HG02981 (cell line): ENCODE results near the gene SLCO2B1.
"Not testable (repeated sequence)": the region's sequence is repeated elsewhere in the genome, so short reads cannot be mapped to it uniquely, and the experiment has no call there.

ENCODE experiments used
- ATAC-seq: cut with Tn5 transposase; IDR thresholded peaks from one replicate; pipeline ENCODE4 v1.9.1; 2021; ENCODE audit warnings: mild to moderate bottlenecking, moderate library complexity; ENCODE audit not compliant: unreplicated experiment

Gene SLCO2B1, protein sequence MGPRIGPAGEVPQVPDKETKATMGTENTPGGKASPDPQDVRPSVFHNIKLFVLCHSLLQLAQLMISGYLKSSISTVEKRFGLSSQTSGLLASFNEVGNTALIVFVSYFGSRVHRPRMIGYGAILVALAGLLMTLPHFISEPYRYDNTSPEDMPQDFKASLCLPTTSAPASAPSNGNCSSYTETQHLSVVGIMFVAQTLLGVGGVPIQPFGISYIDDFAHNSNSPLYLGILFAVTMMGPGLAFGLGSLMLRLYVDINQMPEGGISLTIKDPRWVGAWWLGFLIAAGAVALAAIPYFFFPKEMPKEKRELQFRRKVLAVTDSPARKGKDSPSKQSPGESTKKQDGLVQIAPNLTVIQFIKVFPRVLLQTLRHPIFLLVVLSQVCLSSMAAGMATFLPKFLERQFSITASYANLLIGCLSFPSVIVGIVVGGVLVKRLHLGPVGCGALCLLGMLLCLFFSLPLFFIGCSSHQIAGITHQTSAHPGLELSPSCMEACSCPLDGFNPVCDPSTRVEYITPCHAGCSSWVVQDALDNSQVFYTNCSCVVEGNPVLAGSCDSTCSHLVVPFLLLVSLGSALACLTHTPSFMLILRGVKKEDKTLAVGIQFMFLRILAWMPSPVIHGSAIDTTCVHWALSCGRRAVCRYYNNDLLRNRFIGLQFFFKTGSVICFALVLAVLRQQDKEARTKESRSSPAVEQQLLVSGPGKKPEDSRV

DNA sequence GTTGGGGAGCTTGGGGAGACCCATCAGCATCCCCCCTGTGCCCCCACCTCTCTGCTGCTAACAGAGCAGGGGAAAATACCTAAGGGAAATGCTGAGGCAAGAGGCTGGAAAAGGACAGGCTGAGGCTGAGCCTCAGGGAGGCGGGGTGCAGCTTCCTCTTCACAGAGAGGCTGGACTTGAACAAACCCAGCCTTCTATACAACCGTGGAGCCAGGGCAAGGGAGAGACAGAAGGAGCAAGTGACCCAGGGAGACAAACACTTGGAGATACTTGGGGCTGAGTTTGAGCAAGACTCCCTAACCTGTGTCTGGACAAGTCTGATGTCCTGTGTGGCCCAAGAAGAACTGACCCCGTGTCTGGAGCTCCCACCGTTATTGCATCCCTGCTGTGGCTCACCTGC is at the start of gene SLCO2B1:
Gene SLCO2B1, plus strand, starts transcription at position 229 of the 400 bp plus-strand sequence. CDS start 275 bp downstream, outside the sequence.
- no peak for ATAC-seq

DNA sequence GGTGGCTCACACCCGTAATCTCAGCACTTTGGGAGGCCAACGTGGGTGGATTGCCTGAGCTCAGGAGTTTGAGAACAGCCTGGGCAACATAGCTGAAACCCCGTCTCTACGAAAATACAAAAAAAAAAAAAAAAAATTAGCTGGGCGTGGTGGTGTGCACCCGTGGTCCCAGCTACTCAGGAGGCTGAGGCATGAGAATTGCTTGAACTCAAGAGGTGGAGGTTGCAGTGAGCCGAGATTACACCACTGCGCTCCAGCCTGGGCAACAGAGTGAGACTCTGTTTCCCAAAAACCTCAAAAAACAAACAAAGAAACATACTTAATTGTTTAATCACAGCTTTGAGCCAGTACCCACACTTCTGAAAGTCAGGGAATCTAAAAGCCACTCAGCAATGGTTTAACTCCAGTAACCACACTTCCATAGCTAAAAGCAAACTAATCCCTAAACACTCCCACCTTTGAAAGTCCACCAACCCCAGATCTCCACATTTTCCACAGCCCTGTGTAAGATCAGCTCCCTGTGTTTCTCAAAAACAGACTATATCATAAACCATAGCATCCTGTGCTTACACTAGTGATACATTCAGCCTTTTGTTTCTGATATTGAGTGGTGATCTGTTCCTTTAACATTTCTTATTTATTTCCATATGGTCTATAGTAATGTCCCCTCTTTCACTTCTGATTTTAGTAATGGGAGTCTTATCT is 49.3 kb upstream of the SLCO2B1 start:
- ATAC-seq = no peak

DNA sequence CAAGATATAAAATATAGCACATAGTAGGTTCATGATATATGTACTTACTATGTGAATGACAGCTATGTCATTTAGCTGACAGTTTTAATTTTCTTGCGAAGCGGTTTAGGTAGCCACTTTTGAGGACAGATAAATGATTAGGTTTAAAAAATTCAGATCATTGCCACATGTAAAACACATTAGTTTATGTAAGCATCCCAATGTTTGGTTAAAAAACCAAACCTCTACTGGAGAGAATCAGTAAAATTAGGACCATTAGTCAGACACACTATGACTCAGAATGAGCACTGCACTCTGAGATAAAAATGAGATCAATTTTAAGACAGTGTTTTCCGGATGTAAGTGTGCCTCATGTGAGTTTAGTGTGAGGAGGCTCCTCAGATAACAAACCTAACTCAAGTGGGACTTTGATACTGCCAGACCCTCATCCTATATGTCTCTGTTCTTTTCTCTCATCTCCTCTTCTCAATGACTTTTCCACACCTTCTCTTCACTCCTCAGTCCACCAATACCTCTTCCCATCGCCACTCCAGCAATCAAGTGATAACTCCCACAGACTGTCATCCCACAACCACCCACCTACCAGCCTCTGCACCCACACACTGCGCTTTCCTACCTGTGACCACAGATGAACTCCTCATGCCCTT is 47.4 kb upstream of the SLCO2B1 start:
- no peak for ATAC-seq

DNA sequence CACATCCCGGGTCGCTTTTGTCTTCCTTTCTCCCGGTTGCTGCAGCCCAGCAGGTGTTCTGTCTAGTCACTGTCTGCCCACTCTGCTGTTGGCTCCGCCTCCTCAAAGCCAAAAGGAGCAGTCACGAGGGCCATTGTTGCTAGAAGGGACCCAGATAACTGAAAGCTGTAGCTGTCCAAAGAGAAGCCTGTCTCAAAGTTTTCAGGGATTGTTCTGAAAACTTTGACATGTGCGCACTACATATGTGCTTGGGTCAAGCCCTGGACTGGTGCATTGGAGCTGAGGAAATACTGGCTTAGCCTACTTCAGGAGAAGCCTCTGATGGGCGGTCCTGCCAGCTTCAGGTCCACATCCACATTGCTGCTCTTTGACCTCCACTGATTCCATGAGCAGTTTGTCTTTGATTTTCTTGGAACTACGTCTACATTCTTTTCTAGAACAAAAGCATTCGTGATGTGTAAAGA is 45.4 kb upstream of the SLCO2B1 start:
- ATAC-seq = no peak

DNA sequence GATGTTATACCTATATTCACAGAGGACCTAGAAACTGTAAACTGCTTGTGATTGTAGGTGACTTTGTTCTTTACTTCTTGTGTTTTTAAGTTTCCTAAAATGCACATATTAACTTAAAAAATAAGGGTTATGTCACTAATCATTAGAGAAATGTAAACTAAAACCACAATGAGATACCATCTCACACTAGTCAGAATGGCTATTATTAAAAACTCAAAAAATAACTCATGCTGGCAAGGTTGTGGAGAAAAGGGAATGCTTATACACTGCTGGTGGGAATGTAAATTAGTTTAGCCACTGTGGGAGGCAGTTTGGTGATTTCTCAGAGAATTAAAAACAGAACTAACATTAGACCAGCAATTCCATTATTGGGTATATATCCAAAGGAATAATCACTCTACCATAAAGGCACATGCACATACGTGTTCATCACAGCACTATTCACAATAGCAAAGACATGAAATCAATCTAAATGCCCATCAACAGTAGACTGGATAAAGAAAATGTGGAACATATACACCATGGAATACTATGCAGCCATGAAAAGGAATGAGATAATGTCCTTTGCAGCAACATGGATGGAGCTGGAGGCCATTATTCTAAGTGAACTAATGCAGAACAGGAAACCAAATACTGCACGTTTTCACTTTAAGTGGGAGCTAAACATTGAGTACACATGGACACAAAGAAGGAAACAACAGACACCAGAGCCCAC is 44.8 kb upstream of the SLCO2B1 start:
- ATAC-seq = not testable (repeated sequence)

DNA sequence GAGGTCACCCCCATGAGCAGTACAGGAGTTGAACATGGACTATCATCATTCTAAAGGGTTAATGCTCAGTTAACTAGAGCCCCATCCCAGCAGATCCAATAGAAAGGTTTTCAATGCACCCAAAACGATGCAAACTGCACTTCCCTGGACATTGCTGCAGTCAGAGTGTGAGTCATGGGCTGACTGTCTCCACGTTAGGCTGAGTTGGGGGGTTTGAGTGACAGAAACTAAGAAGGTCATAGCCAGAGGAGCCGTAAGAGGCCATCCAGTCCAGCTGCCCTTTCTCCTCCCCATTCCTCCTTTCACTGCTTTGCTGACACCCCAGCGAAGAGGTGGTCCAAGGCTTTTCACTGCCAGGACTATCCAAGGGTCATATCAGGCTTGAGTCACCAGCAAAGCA is 43.7 kb upstream of the SLCO2B1 start:
- ATAC-seq = no peak

DNA sequence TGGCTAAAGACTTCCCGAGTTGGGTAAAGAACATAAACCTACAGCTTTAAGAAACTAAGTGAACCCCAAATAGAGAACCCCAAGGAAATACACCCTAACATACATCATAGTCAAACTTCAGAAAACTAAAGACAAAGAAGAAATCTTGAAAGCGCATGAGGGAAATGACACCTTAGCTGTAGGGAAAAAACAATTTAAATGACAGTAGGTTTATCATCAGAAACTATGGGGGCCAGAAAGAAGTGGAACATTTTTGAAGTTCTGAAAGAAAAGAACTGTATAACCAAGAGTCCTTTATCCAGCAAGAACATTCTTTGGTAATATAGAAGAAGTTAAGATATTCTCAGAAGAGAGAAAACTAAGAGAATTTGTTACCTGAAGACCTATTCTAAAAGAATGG is 38.7 kb upstream of the SLCO2B1 start:
- ATAC-seq = no peak

DNA sequence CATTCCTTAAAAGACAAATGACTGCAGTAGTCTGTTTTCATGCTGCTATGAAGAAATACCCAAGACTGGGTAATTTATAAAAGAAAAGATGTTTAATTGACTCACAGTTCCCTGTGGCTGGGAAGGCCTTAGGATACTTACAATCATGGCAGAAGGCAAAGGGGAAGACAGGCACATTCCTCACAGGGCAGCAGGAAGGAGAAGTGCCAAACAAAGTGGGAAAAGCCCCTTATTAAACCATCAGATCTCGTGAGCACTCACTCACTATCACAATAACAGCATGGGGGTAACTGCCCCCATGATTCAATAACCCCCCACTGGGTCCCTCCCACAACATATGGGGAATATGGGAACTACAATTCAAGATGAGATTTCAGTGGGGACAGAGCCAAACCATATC is 37.9 kb upstream of the SLCO2B1 start:
- ATAC-seq = no peak

DNA sequence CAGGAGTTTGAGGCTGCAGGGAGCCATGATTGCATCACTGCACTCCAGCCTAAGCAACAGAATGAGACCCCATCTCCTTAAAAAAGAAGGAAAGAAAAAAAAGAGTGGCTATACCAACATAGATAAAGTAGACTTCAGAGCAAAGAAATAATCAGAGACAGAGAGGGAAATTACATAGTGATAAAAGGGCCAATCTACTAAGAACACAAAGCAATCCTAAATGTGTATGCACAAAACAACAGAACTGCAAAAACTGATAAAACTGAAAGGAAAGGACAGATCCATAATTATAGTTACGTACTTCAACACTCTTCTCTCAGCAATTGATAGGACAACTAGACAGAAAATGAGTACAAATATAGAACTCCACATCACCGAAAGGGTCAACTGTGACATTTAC is 36.4 kb upstream of the SLCO2B1 start:
- ATAC-seq = no peak

DNA sequence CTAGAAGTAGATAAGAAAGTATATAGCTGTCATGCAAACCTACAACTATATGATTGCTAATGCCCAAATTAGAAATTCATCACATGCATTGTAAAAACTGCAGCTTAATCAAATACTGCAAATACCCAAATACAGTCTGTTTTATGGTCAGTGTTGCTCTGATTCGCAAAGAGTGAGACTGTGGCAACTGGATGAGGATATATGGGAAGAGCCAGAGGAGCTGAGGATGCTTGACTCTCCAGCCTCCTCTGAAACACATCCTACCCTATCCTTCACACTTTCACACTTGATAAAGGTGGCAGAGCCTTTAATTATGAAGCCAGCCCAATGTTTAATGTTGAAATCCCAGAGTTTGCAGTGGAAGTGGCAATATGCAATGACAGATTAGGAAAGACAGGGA is 32.3 kb upstream of the SLCO2B1 start:
- no peak for ATAC-seq

DNA sequence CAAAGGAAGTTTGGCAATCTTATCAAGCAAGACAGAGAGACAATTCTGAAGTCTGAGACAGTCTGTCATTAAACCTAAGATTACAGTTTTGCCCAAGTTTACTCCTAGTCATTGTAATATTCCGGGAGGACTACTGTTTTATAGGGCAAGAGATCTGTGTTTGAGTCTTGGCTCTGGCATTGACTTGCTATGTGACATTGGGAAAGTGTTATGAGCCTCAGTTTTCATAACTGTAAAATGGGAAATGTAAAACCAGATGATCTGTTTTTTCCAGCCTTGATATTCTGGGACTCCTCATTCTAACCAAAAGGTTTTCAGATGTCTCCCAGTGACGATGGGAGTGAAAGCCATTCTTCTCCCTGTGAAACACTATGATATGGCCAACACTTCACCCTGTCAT is 24.3 kb upstream of the SLCO2B1 start:
- no peak for ATAC-seq

DNA sequence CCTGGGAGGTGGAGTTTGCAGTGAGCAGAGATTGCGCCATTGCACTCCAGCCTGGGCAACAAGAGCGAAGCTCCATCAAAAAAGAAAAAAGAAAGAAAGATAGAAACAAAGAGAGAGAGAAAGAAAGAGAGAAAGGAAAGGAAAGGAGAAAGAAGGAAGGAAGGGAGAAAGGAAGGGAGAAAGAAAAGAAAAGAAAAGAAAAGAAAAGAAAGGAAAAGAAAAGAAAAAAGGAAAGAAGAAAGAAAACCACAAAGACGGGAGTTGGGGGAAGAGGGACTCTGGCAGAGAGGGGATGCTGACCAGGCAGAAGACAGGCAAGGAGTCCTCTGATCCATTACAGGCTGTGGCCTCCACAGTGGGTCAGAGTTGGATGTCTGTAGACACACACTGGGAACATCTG is 18.8 kb upstream of the SLCO2B1 start:
- ATAC-seq = no peak

DNA sequence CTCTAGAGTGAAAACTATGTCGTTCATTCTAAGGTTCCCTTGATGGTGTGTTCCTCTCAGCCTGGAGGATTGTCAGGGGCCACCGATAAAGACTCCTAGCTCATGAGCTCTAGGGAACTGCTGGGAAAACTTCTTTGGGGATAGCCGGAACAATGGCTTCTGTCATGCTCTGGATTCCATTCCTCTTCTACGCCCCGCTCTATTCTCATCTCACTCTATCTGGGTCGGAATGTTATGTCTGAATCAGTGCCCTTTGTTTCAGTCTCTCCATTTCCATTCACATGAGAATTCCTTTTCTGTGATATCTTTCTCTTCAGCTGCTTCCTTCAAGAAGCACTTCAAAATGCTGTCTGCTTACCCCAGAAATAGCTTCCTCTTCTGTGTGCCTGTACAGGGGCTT is 16.9 kb upstream of the SLCO2B1 start:
- no peak for ATAC-seq

DNA sequence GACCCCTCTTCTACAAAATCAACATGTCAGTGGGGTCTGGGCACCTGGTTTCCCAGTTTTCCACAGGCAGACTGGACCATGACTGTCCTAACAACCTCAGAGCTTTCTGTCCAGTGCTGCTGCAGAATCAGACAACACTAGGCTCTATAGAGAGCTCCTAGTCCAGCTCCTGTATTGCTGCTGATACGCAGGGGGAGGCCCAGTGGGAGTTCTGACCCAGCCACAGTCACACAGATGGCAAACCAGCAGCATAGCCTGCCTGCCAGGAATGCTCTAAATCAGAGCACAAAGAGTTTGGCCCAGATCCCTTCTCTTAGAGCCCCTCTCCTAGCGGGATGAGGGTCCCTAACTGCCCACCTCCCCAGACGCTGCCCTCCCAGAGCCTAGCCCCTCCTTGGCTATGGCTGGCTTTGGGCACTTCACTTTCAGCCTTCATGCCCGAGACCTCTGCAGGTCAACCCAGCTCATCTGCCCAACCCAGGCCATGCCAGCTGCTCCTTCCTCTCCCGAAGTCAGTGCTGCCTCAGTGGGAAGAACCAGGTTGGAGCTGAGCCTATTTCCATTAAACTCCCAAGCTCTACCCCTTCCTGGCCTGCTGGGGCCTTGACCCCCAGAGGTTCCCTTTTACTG is 15.8 kb upstream of the SLCO2B1 start:
- no peak for ATAC-seq

DNA sequence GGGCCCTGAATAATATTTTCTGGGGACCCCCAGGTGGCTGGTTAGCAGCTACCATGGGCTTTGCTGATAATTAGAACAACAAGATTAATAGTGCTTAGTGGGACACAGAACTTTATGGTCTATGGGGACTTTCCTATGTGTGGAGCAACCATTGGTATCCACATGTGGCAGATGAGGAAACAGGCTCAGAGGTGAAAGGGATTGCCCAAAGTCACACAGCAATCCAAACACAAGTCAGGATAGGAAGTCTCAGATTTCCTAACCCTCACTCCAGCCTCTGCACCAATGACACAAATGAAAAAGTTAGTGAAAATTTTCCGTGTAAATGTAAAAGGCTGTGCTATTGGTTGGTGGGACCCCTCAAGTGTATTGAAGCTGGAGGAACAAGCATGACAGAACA is 15.3 kb upstream of the SLCO2B1 start:
- ATAC-seq = no peak

DNA sequence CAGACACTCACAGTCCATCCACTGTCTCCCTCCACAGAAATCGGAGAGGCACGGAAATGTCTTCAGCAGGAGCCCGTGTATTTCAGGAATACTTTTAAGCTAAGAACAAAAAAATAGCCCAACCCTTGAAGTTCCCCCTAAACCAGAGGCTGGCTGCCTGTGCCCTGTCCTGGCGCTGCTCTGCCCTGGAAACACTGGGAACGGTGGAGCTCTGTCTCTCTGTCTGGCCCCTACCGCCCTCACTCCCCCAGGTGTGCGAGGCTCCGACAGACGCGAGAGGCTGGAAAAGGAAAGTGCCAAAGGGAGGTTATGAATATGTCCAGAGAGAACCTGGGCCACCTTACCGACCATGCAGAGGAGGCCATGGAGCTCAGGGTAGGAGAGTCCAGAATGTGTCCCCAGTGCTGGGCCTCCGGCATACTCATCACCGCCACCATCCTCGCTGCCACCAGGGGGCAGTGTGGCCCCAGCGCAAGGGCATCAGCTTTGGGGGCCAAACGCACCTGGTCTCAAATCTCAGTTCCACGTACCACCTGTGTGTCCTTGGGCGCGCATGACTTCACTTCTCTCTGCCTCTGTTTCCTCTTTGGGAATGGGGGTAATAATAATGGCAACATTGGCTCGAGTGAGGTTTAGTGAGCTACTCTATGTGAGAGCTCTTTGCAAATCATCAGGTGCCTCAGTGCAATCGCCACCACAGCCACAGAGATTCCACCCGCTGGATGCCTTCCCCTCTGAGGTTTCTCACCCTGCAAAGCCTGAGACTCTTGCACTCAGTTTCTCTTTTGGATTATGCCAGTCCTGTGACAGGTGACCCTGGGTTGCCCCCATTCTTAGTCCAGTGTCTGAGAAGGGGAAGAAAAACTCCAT is 10.4 kb upstream of the SLCO2B1 start:
- ATAC-seq = no peak

DNA sequence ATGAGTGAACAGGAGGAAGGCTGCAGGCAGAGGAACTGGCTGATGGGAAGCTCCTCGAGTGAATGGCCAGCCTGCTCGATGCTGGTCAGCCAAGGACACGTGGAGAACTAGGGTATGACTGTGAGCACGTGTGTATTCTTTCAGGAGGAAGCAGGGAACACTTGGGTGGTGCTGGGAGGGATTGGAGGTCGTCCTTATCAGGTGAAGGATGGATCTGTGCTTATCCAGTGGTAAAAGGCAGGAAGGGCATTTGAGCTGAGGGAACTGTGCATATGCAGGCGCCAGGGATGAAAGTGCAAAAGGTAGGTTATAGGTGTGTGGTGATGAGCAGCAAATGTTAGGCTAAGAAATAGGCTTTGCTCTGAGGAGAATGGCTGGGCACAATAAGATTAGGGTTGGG is 9.7 kb upstream of the SLCO2B1 start:
- no peak for ATAC-seq

DNA sequence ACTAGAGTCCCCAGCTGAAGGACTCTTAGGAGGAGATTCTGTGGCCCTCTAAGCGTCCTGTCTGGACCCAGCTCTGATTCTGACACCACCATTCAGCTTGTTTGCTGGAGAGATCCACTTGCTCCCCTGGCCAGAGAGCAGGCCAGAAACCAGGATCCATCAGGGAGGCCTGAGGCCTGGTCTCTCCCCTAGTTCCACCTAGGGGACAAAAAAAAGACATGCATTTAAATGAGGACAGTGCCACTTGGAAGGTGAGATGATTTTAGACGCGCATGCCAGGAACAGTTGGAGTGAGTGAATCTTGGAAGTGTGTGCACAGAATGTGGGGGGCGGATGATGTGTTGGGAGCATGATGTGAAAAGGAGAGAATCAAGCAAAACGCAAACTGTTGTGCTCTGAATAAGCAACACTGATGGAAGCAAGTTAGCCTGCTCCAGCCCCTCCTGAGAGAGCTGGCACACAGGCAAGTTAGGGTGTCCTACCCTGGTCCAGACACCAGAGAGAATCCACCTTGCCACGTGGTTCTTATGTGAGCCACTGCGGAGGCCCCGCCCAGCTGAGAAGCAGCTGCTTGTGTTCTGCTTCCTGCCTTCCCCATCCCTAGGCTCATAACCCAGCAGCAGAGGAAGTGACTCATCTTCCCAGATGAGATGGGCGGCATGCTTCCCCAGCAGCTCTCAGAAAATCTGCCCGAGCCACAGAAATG is 8.0 kb upstream of the SLCO2B1 start:
- peak; percentile 69 for ATAC-seq

DNA sequence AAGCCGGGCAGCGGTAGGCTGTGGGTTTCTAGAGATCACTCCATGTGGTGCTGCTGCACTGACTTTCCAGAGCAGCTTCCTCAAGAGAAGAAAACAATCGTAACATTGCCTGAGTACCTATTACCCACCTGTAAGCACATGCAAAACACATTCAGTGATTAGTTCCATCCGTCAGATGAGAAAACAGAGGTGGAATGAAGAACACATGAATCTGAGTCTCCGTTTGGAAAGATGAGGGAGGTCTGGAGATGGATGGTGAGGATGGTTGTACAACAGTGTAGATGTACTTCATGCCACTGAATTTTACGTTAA is 7.5 kb upstream of the SLCO2B1 start:
- no peak for ATAC-seq
